Activated naive CD8-positive, alpha-beta T cell treated with anti-CD3 and anti-CD28 coated beads for 36 hours (primary cell): Measurements from ENCODE around the gene AGXT2. TPM values are rescaled to one million over a fixed set of nuclear protein-coding genes. Genes with fewer than 3 reads are reported as not detected.

ENCODE experiments used
- DNase-seq: peaks from one replicate; pipeline ENCODE4 v3.0.0; 2021
- H3K27ac Mint-ChIP-seq: one replicate; pipeline ENCODE4 v1.8.0; 2022; ENCODE audit warnings: mild to moderate bottlenecking, moderate library complexity, mixed read lengths
- H3K27me3 Mint-ChIP-seq: one replicate; pipeline ENCODE4 v1.8.0; 2022; ENCODE audit warnings: mild to moderate bottlenecking, mixed read lengths
- H3K36me3 Mint-ChIP-seq: one replicate; pipeline ENCODE4 v1.8.0; 2021; ENCODE audit warnings: mild to moderate bottlenecking, mixed read lengths
- H3K4me1 Mint-ChIP-seq: one replicate; pipeline ENCODE4 v1.8.0; 2021; ENCODE audit warnings: mixed read lengths
- H3K4me3 Mint-ChIP-seq: one replicate; pipeline ENCODE4 v1.8.0; 2022; ENCODE audit warnings: mild to moderate bottlenecking, moderate library complexity, mixed read lengths
- H3K9me3 Mint-ChIP-seq: one replicate; pipeline ENCODE4 v1.8.0; 2022; ENCODE audit warnings: mixed read lengths
- total RNA-seq, 2 experiments: library from RNA; stranded (reverse); gene quantifications; one replicate each; pipeline ENCODE4 v1.2.3, GENCODE V29; 2021

Gene AGXT2
- total RNA-seq, 2 experiments from 2014 or later: not detected

DNA sequence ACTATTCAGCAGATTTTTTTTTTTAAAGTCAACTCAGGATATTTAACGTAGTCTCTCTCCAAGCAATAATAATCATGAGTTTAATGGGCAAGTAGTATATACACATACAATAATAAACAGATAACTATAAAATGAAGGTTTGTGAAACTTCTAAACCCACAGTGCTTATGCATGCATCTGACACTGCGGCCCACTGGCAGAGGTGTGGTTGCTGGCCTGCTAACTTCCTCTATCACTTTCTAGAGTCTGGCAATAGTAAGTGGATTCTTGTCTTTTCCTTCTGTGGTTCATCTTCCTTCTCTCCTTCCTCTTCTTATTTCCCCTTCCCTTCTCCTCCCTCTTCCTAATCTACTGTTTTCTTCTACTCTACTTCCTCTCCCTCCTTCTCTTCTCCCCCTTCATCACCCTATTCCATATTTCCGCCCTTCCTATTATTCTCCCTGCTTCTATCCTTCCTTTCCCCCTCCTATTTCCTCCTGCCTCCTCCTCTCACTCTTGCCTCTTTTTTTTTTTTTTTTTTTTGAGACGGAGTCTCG lies 18.6 kb upstream of the AGXT2 start:
- peaks cover 66% of the 10 kb centered on the region for H3K27me3 Mint-ChIP-seq
- no peaks in the 10 kb centered on the region for H3K36me3 Mint-ChIP-seq
- H3K27ac Mint-ChIP-seq: no peak overlapping the region
- no peaks in the 10 kb centered on the region for H3K9me3 Mint-ChIP-seq
- DNase-seq: no peak
- H3K4me3 Mint-ChIP-seq: no peak overlapping the region
- peaks cover 2% of the 10 kb centered on the region for H3K4me1 Mint-ChIP-seq

GRCh38 chr5:35063414-35063813 lies 15.7 kb upstream of the AGXT2 start:
- Mint-ChIP-seq H3K4me3 (no peak overlapping the region), H3K27ac (no peak overlapping the region), H3K4me1 (peaks cover 4% of the 10 kb centered on the region), H3K36me3 (no peaks in the 10 kb centered on the region), H3K27me3 (peaks cover 65% of the 10 kb centered on the region), H3K9me3 (no peaks in the 10 kb centered on the region)
- no peak for DNase-seq

GRCh38 chr5:35061211-35061770 lies 13.5 kb upstream of the AGXT2 start:
- H3K27ac Mint-ChIP-seq: no peak overlapping the region
- no peak overlapping the region for H3K4me3 Mint-ChIP-seq
- H3K27me3 Mint-ChIP-seq: peaks cover 54% of the 10 kb centered on the region
- H3K4me1 Mint-ChIP-seq: peaks cover 8% of the 10 kb centered on the region
- no peak for DNase-seq
- H3K9me3 Mint-ChIP-seq: no peaks in the 10 kb centered on the region
- no peaks in the 10 kb centered on the region for H3K36me3 Mint-ChIP-seq

DNA sequence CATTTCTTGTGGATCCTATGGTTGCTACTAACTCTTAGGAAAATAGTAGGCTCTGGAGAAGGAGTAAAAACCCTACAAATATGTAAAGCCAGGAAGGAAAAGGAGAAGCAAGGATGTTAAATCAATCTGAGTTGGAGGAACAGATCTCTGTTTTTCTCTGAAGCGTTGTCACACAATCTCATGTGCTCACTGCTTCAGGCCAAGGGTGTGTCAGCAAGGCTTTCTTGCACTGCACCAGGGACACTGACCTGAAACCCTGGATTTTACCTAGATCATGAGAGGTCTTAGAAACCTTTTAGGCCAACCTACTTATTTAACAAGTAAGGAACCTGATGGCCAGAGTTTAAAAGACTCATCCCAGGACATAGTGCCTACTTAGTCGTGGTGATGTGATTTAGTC lies 12.5 kb upstream of the AGXT2 start:
- no peak overlapping the region for H3K4me3 Mint-ChIP-seq
- H3K9me3 Mint-ChIP-seq: no peaks in the 10 kb centered on the region
- H3K36me3 Mint-ChIP-seq: no peaks in the 10 kb centered on the region
- no peak for DNase-seq
- H3K27me3 Mint-ChIP-seq: peaks cover 51% of the 10 kb centered on the region
- H3K4me1 Mint-ChIP-seq: peaks cover 8% of the 10 kb centered on the region
- H3K27ac Mint-ChIP-seq: no peak overlapping the region

- H3K4me1 Mint-ChIP-seq: peaks cover 8% of the 10 kb centered on the region
- no peak overlapping the region for H3K27ac Mint-ChIP-seq
- H3K36me3 Mint-ChIP-seq: no peaks in the 10 kb centered on the region
- no peak for DNase-seq
- H3K27me3 Mint-ChIP-seq: peaks cover 54% of the 10 kb centered on the region
- no peak overlapping the region for H3K4me3 Mint-ChIP-seq
- no peaks in the 10 kb centered on the region for H3K9me3 Mint-ChIP-seq
Observed at GRCh38 chr5:35059251-35059650, 11.5 kb upstream of the AGXT2 start.

GRCh38 chr5:35058374-35058788 lies 10.6 kb upstream of the AGXT2 start:
- H3K9me3 Mint-ChIP-seq: no peaks in the 10 kb centered on the region
- H3K27me3 Mint-ChIP-seq: peaks cover 58% of the 10 kb centered on the region
- H3K4me3 Mint-ChIP-seq: no peak overlapping the region
- H3K4me1 Mint-ChIP-seq: peaks cover 8% of the 10 kb centered on the region
- no peak for DNase-seq
- H3K27ac Mint-ChIP-seq: no peak overlapping the region
- no peaks in the 10 kb centered on the region for H3K36me3 Mint-ChIP-seq

GRCh38 chr5:35056686-35057085 lies 8.9 kb upstream of the AGXT2 start:
- no peak overlapping the region for H3K4me3 Mint-ChIP-seq
- H3K4me1 Mint-ChIP-seq: peaks cover 8% of the 10 kb centered on the region
- no peak for DNase-seq
- H3K27ac Mint-ChIP-seq: no peak overlapping the region
- peaks cover 51% of the 10 kb centered on the region for H3K27me3 Mint-ChIP-seq
- no peaks in the 10 kb centered on the region for H3K36me3 Mint-ChIP-seq
- peaks cover under 1% of the 10 kb centered on the region for H3K9me3 Mint-ChIP-seq

GRCh38 chr5:35052838-35053237 lies 5.1 kb upstream of the AGXT2 start:
- peaks cover under 1% of the 10 kb centered on the region for H3K4me1 Mint-ChIP-seq
- no peak overlapping the region for H3K27ac Mint-ChIP-seq
- H3K9me3 Mint-ChIP-seq: peaks cover 1% of the 10 kb centered on the region
- no peak overlapping the region for H3K4me3 Mint-ChIP-seq
- DNase-seq: no peak
- H3K36me3 Mint-ChIP-seq: no peaks in the 10 kb centered on the region
- peaks cover 50% of the 10 kb centered on the region for H3K27me3 Mint-ChIP-seq

DNA sequence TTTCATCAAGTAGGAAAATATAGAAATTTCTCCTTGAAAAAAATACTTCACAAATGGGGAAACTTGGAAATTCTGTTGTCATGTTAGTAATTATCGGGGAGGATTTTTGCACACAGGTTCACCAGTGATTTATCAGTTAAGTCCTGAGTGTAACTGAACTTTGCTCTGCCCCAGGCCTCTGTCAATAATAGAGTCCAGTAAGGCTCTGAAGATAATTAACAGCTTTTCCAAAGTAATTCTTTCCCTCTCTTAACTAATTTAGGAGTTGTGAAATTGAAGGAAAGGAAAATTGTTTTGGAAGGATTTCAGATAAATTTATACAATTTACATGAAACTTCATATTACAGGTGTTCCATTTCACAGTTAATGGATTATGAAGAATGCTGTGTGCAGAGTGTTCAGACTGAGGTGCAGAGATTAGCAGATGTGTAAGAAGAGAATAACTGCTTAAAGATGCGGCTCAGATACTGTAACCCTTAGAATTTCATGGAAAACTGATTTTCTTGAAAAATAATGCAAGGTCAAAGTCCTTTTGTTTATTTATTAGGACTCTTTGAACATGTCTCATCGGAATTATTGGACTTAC lies 2.9 kb upstream of the AGXT2 start:
- Mint-ChIP-seq H3K36me3 (no peaks in the 10 kb centered on the region), H3K4me3 (no peak overlapping the region)

GRCh38 chr5:35048910-35049309 lies 1.2 kb upstream of the AGXT2 start:
- Mint-ChIP-seq H3K27ac (no peak overlapping the region), H3K9me3 (peaks cover 1% of the 10 kb centered on the region), H3K27me3 (peaks cover 36% of the 10 kb centered on the region), H3K4me1 (no peaks in the 10 kb centered on the region), H3K36me3 (no peaks in the 10 kb centered on the region), H3K4me3 (no peak overlapping the region)
- no peak for DNase-seq

More for the DNA sequence above, 2.9 kb upstream of the AGXT2 start:
- DNase-seq: no peak
- Mint-ChIP-seq H3K9me3 (peaks cover 1% of the 10 kb centered on the region), H3K4me1 (no peaks in the 10 kb centered on the region), H3K27ac (no peak overlapping the region), H3K27me3 (peaks cover 48% of the 10 kb centered on the region)

DNA sequence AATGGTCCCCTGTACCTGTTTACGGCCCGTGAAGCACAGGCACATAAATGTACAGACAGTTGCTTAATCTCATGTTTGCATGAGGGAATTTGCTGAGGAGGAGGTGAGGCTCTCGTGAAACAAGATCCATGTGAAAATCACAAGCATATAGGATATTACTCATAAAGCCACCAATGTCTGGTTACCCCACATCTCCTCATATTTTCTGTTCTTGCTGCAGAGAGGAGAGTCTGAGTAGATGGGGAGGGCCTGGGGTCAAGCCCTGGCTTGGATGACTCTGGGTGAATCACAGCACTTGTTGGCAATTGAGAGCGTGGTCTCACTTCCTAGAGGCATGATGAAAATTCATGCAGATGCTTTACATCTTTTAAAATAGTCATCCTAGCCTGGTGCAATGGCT lies 975 bp downstream of the AGXT2 start:
- no peak overlapping the region for H3K4me3 Mint-ChIP-seq
- H3K9me3 Mint-ChIP-seq: peaks cover 1% of the 10 kb centered on the region

GRCh38 chr5:35045280-35045679 lies 2.5 kb downstream of the AGXT2 start:
- DNase-seq: no peak
- Mint-ChIP-seq H3K27me3 (peaks cover 37% of the 10 kb centered on the region), H3K4me1 (no peaks in the 10 kb centered on the region), H3K27ac (no peak overlapping the region), H3K9me3 (no peaks in the 10 kb centered on the region), H3K36me3 (no peaks in the 10 kb centered on the region), H3K4me3 (no peak overlapping the region)

More for the DNA sequence above, 975 bp downstream of the AGXT2 start:
- Mint-ChIP-seq H3K27me3 (peaks cover 36% of the 10 kb centered on the region), H3K27ac (no peak overlapping the region), H3K4me1 (no peaks in the 10 kb centered on the region), H3K36me3 (no peaks in the 10 kb centered on the region)
- DNase-seq: no peak

DNA sequence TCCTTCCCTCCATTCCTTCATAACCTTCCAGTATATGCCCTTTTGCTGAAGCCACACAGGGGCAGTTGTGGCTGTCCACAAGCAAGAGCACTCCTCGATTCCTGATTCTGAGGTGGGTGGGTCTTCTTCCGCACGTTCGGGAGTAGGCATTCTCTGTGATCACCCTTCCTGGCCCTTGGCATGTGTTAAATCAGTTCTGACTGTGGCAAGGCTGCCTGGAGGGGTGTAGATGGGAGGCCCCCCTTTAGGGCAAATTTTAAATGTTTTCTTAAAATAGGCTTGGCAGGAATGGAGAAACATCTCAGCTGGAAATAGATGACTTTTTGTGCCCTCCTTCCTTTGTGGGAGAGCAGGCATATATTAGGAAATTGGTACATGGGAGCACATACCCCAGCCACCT lies 3.1 kb downstream of the AGXT2 start:
- Mint-ChIP-seq H3K27me3 (peaks cover 39% of the 10 kb centered on the region), H3K4me3 (no peak overlapping the region), H3K36me3 (no peaks in the 10 kb centered on the region), H3K4me1 (no peaks in the 10 kb centered on the region), H3K9me3 (no peaks in the 10 kb centered on the region), H3K27ac (no peak overlapping the region)
- DNase-seq: no peak

DNA sequence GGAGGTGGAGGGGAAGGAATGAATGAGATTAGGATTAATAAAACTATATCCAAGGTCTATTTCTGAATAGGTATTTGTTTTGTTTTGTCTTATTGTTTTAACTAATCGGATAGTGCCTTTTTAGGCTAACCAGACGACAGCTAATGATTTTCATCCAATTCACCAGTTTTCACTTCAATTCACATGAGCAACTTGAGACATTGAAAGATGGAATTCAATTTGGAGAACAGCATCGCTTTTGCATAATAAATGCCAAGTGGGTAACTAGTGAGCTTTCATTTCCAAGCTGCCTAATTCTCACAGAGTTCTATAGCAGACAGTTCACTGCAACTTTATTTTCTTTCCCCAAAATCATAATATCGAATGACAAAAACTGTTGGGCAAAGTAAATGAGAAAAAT lies 5.0 kb downstream of the AGXT2 start:
- Mint-ChIP-seq H3K9me3 (no peaks in the 10 kb centered on the region), H3K4me1 (no peaks in the 10 kb centered on the region), H3K36me3 (no peaks in the 10 kb centered on the region), H3K27ac (no peak overlapping the region), H3K27me3 (peaks cover 47% of the 10 kb centered on the region), H3K4me3 (no peak overlapping the region)
- no peak for DNase-seq

DNA sequence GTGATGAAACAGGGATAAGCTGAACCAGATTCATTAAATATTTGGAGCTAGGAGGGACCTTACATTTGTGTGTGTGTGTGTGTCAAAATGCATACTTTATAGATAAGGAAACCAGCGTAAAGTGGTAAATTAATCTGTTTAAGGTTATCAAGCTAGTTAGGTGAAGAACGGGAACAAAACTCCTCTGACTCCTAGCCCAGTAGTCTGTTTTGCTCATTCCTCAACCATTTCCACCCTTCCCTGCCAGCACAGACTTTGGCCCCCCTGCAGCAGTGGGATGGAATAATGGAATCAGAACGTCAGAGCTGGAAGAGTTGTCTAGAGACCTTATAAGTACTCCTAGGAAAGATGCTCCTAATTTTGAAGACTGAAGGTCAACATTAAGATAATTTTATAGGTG lies 6.5 kb downstream of the AGXT2 start:
- Mint-ChIP-seq H3K27me3 (peaks cover 48% of the 10 kb centered on the region), H3K9me3 (no peaks in the 10 kb centered on the region), H3K36me3 (no peaks in the 10 kb centered on the region), H3K4me1 (no peaks in the 10 kb centered on the region), H3K4me3 (no peak overlapping the region), H3K27ac (no peak overlapping the region)
- no peak for DNase-seq

- Mint-ChIP-seq H3K4me1 (no peaks in the 10 kb centered on the region), H3K9me3 (no peaks in the 10 kb centered on the region), H3K4me3 (no peak overlapping the region), H3K27me3 (peaks cover 57% of the 10 kb centered on the region), H3K36me3 (no peaks in the 10 kb centered on the region), H3K27ac (no peak overlapping the region)
- DNase-seq: no peak
Observed at GRCh38 chr5:35038891-35039290, 8.9 kb downstream of the AGXT2 start.
